ENCODE measurements around the gene ADRA2A.

The ADRA2A gene

DNA sequence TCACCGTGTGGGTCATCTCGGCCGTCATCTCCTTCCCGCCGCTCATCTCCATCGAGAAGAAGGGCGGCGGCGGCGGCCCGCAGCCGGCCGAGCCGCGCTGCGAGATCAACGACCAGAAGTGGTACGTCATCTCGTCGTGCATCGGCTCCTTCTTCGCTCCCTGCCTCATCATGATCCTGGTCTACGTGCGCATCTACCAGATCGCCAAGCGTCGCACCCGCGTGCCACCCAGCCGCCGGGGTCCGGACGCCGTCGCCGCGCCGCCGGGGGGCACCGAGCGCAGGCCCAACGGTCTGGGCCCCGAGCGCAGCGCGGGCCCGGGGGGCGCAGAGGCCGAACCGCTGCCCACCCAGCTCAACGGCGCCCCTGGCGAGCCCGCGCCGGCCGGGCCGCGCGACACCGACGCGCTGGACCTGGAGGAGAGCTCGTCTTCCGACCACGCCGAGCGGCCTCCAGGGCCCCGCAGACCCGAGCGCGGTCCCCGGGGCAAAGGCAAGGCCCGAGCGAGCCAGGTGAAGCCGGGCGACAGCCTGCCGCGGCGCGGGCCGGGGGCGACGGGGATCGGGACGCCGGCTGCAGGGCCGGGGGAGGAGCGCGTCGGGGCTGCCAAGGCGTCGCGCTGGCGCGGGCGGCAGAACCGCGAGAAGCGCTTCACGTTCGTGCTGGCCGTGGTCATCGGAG lies 1.8 kb downstream of the ADRA2A start:
- FAIRE-seq (no peak), DNase-seq (ENCODE audit: insufficient read length, low spot score) (no peak)
- TF ChIP-seq, protein P1, sequence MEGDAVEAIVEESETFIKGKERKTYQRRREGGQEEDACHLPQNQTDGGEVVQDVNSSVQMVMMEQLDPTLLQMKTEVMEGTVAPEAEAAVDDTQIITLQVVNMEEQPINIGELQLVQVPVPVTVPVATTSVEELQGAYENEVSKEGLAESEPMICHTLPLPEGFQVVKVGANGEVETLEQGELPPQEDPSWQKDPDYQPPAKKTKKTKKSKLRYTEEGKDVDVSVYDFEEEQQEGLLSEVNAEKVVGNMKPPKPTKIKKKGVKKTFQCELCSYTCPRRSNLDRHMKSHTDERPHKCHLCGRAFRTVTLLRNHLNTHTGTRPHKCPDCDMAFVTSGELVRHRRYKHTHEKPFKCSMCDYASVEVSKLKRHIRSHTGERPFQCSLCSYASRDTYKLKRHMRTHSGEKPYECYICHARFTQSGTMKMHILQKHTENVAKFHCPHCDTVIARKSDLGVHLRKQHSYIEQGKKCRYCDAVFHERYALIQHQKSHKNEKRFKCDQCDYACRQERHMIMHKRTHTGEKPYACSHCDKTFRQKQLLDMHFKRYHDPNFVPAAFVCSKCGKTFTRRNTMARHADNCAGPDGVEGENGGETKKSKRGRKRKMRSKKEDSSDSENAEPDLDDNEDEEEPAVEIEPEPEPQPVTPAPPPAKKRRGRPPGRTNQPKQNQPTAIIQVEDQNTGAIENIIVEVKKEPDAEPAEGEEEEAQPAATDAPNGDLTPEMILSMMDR (IDR thresholded peaks at IDR 0.05; ENCODE audit: insufficient read depth, missing control alignments), result no peak

DNA sequence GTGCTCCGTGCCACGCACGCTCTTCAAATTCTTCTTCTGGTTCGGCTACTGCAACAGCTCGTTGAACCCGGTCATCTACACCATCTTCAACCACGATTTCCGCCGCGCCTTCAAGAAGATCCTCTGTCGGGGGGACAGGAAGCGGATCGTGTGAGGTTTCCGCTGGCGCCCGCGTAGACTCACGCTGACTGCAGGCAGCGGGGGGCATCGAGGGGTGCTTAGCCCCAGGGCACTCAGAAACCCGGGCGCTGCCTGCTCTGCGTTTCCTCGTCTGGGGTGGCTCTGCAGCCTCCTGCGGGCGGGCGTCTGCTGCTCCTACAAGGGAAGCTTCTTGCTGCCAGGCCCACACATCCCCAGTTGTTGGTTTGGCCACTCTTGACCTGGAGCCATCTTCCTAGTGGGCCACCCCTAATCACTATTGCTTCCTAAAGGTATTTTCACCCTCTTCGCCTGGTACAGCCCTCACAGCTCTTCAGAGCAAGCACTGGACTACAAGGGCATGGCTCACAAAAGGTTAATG lies 2.5 kb downstream of the ADRA2A start:
- TF ChIP-seq, protein P1 (IDR thresholded peaks at IDR 0.05; ENCODE audit: insufficient read depth, missing control alignments), result no peak
- FAIRE-seq, result no peak

DNA sequence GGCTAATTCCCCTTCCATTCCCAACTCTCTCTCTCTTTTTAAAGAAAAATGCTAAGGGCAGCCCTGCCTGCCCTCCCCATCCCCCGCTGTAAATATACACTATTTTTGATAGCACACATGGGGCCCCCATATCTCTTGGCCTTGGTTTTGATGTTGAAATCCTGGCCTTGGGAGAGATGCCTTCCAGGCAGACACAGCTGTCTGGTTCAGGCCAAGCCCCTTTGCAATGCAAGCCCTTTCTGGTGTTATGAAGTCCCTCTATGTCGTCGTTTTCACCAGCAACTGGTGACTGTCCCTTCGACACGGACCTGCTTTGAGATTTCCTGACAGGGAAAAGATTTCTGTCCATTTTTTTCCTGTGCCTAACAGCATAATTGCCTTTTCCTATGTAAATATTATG lies 3.0 kb downstream of the ADRA2A start:
- DNase-seq (ENCODE audit: insufficient read length, low spot score), result no peak
- no peak for FAIRE-seq
- TF ChIP-seq, protein P1 (IDR thresholded peaks at IDR 0.05; ENCODE audit: insufficient read depth, missing control alignments), result no peak

More for the DNA sequence above, 2.5 kb downstream of the ADRA2A start:
- no peak for DNase-seq (ENCODE audit: insufficient read length, low spot score)

DNA sequence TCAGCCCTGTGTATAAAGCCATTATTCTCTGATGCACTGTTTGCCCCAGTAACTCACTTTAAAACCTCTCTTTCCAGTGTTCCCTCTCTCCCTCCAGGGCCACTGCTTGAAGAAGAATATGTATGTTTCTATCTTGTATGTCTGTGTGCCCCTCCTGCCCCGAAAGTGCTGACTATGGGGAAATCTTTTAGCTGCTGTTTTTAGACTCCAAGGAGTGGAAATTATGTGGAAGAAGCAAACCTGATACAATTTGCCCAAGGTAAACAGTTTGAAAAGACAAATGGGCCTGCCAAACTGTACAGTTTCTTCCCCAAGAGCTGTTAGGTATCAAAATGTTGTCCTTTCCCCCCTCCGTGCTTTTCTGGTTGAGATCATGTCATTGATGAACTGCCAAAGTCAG lies 3.4 kb downstream of the ADRA2A start:
- FAIRE-seq, result no peak
- no peak for DNase-seq (ENCODE audit: insufficient read length, low spot score)
- TF ChIP-seq, protein P1 (IDR thresholded peaks at IDR 0.05; ENCODE audit: insufficient read depth, missing control alignments), result no peak

DNA sequence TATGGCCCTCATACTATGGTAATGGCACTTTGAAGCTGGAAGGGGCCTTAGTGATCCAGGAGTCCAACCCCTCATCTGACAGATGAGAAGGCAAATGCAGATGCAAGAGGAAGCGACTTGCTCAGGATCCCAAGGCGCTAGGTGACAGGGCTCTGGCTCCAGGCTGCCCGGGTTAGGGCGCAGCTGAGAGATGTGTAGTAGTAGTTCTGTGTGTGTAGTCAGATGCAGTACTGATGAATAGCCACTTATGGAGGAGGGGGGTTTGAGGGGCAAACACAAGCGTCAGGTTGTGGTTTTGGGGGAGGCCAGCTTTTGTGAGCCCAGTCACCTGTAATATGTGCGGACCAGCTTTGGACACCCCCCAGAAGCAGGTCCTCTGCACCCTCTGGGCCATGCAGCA lies 4.8 kb downstream of the ADRA2A start:
- no peak for FAIRE-seq
- no peak for DNase-seq (ENCODE audit: insufficient read length, low spot score)
- TF ChIP-seq, protein P1 (IDR thresholded peaks at IDR 0.05; ENCODE audit: insufficient read depth, missing control alignments), result no peak

DNA sequence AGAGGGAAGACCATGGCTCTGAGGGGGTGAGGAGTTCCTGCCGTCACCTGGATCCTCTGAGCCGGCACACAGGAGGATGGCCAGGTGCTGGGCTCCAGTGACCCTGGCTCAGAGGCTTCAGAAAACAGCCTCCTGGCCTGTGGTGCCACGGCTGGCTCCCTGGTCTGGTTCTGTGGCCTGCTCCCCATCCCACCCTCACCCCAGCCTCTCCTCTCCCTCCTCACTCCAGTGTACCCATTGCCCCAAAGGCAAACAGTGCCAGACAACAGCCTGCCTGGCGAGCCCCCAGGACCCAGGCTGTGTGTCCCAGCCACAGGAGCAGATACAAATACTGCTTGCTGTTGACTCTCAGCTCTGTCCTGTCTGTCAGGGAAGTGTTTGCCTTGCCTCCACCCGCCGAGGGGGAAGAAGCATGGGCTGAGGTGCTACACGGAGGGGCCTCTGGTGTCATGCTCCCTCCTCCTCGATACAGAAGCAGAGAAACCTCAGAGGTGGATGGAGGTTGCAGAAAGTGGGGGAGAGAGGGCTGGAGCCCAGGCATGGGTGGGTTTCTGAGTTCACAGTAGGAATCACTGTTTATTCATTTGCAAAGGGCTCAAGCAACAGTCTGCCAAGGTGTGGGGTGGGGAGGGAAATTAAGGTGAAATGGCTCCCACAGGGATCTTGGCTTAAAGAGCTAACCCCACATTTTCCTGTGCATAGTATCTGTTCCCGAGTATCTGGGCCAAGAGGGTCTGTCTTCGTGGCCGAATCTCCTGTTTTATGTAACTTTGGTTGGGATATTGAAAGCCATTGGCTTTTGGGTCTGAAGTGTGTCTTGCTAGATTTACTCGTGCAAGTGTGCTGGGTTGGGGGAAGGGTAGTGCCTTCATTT lies 5.5 kb downstream of the ADRA2A start:
- FAIRE-seq (no peak), DNase-seq (ENCODE audit: insufficient read length, low spot score) (no peak)
- TF ChIP-seq, protein P1 (IDR thresholded peaks at IDR 0.05; ENCODE audit: insufficient read depth, missing control alignments), result no peak

All from D721Med (cell line).